Measurements from ENCODE around the gene GJB6. TPM values are rescaled to one million over a fixed set of nuclear protein-coding genes. Genes with fewer than 3 reads are reported as not detected.

GJB6 gene
- polyA plus RNA-seq, 1 of the 3 experiments (the other 2 are of a cell fraction) = not detected

- TF ChIP-seq POLR2AphosphoS5 (IDR thresholded peaks at IDR 0.05; ENCODE audit: low read depth, low read length) (no peak), EZH2phosphoT487 (IDR thresholded peaks at IDR 0.05; ENCODE audit: borderline replicate concordance, low read depth) (no peak)
Observed at GRCh38 chr13:20181188-20181587, 50.9 kb downstream of the GJB6 start (continued).

- 0 out of 2 replicates have a peak overlapping the region, but pooled peaks have one; percentile 51 for H3K4me2 ChIP-seq
- H3F3A ChIP-seq (replicated peaks; ENCODE audit: insufficient read depth) = peaks cover 4% of the 10 kb centered on the region
- no peaks in the 10 kb centered on the region for H3K9me2 ChIP-seq
- H3K4me1 ChIP-seq (ENCODE audit: control insufficient read depth in 1 of 2, insufficient read depth in 2 of 2, low read depth in 1 of 2, low read length in 1 of 2) = peaks cover 0 to 10% of the 10 kb centered on the region in 2 experiments; a peak in 2 of 4 replicates
- no peak overlapping the region for H3K4me3 ChIP-seq (ENCODE audit: low read depth in 2 of 2, low read length in 1 of 2)
- H3K9ac ChIP-seq = no peak overlapping the region
- no peaks in the 10 kb centered on the region for H3K36me3 ChIP-seq (replicated peaks in 1 of 2; ENCODE audit: control insufficient read depth in 1 of 2, insufficient read depth in 2 of 2, low read length in 1 of 2)
- peaks cover 89% of the 10 kb centered on the region for H3K27me3 ChIP-seq (ENCODE audit: insufficient read depth)
- H3K79me2 ChIP-seq (ENCODE audit: insufficient read depth) = no peaks in the 10 kb centered on the region
- TF ChIP-seq CHD2 (IDR thresholded peaks at IDR 0.05; ENCODE audit: low read length, partially characterized antibody) = no peak
- no peak for TF ChIP-seq USF1 (IDR thresholded peaks at IDR 0.05; ENCODE audit: borderline replicate concordance, low read depth)
- no peak for TF ChIP-seq FOXM1 (IDR thresholded peaks at IDR 0.05; ENCODE audit: low read depth)
- no peak for TF ChIP-seq SIN3A (IDR thresholded peaks at IDR 0.05; ENCODE audit: borderline replicate concordance, low read depth, low read length)
- TF ChIP-seq ELF1 (IDR thresholded peaks at IDR 0.05) = no peak
- no peak for TF ChIP-seq JUND (IDR thresholded peaks at IDR 0.05)
- no peak for TF ChIP-seq NFIC (IDR thresholded peaks at IDR 0.05; ENCODE audit: borderline replicate concordance)
- TF ChIP-seq TCF12 (IDR thresholded peaks at IDR 0.05) = no peak
- no peak overlapping the region for H3K27ac ChIP-seq (ENCODE audit: low read depth in 2 of 2, low read length in 1 of 2)
- ChIA-PET CTCF (interaction anchor here (0.9 kb wide), 1 partner anchor 9 kb away, joined by 3 read pairs; no protein-coding TSS in a partner anchor), POLR2A (no interaction called here)
- DNase-seq = no peak
- no peak overlapping the region for H2AFZ ChIP-seq (ENCODE audit: low read depth)
- H4K20me1 ChIP-seq (ENCODE audit: insufficient read depth) = no peaks in the 10 kb centered on the region
- H3K9me3 ChIP-seq = no peaks in the 10 kb centered on the region
- WGBS (ENCODE audit: low lambda C conversion rate) = 26% methylated on average over 5 of the region's 5 CpGs
Observed at GRCh38 chr13:20178156-20178555, 54.0 kb downstream of the GJB6 start.

GRCh38 chr13:20177049-20177831 lies 54.9 kb downstream of the GJB6 start:
- H3K79me2 ChIP-seq (ENCODE audit: insufficient read depth) = no peaks in the 10 kb centered on the region
- peak overlapping the region in 1 of 2 experiments; percentile 9; a peak in 1 of 4 replicates for H3K4me3 ChIP-seq (ENCODE audit: low read depth in 2 of 2, low read length in 1 of 2)
- no peaks in the 10 kb centered on the region for H3K36me3 ChIP-seq (replicated peaks in 1 of 2; ENCODE audit: control insufficient read depth in 1 of 2, insufficient read depth in 2 of 2, low read length in 1 of 2)
- DNase-seq = no peak
- no peak for TF ChIP-seq NFIC (IDR thresholded peaks at IDR 0.05; ENCODE audit: borderline replicate concordance)
- TF ChIP-seq CHD2 (IDR thresholded peaks at IDR 0.05; ENCODE audit: low read length, partially characterized antibody) = no peak
- no peak for TF ChIP-seq MAX (IDR thresholded peaks at IDR 0.05; ENCODE audit: low read depth)
- TF ChIP-seq ELF1 (IDR thresholded peaks at IDR 0.05) = no peak
- no peak for TF ChIP-seq USF2 (IDR thresholded peaks at IDR 0.05; ENCODE audit: borderline replicate concordance, low read depth, low read length)
- TF ChIP-seq FOSL2 (IDR thresholded peaks at IDR 0.05; ENCODE audit: borderline replicate concordance, low read depth) = no peak
- TF ChIP-seq RAD21 (IDR thresholded peaks at IDR 0.05; ENCODE audit: low read length) = no peak
- TF ChIP-seq FOXM1 (IDR thresholded peaks at IDR 0.05; ENCODE audit: low read depth) = no peak
- TF ChIP-seq YY1 (IDR thresholded peaks at IDR 0.05; ENCODE audit: low read depth) = no peak
- TF ChIP-seq IRF3 (IDR thresholded peaks at IDR 0.05; ENCODE audit: low read depth, low read length) = no peak
- TF ChIP-seq EP300 (IDR thresholded peaks at IDR 0.05; ENCODE audit: borderline replicate concordance in 1 of 2, low read depth in 1 of 2, low read length in 1 of 2) = no peak
- no peak for TF ChIP-seq PBX3 (IDR thresholded peaks at IDR 0.05)
- no peak for TF ChIP-seq GATA2 (CRISPR knock-in tag; IDR thresholded peaks at IDR 0.05)
- TF ChIP-seq RCOR1 (IDR thresholded peaks at IDR 0.05; ENCODE audit: low read length) = no peak
- H3K9ac ChIP-seq = no peak overlapping the region
- ChIA-PET CTCF (interaction anchor here (0.6 to 4.4 kb wide), 3 partner anchors 8 to 20 kb away, joined by 3 to 17 read pairs (median 3); no protein-coding TSS in a partner anchor), POLR2A (no interaction called here)
- 0 out of 2 replicates have a peak overlapping the region, but pooled peaks have one; percentile 22 for H2AFZ ChIP-seq (ENCODE audit: low read depth)
- no peaks in the 10 kb centered on the region for H3K9me2 ChIP-seq
- H3K9me3 ChIP-seq = no peaks in the 10 kb centered on the region
- 23% methylated on average over 29 of the region's 67 CpGs for WGBS (ENCODE audit: low lambda C conversion rate)
- H3K27me3 ChIP-seq (ENCODE audit: insufficient read depth) = peaks cover 90% of the 10 kb centered on the region
- peak overlapping the region; percentile 51; the same call in 1 of the 2 replicates for H3K4me2 ChIP-seq
- H3K4me1 ChIP-seq (ENCODE audit: control insufficient read depth in 1 of 2, insufficient read depth in 2 of 2, low read depth in 1 of 2, low read length in 1 of 2) = peaks cover 0 to 10% of the 10 kb centered on the region in 2 experiments; a peak in 2 of 4 replicates
- peaks cover 4% of the 10 kb centered on the region for H3F3A ChIP-seq (replicated peaks; ENCODE audit: insufficient read depth)
- no peak overlapping the region for H3K27ac ChIP-seq (ENCODE audit: low read depth in 2 of 2, low read length in 1 of 2)
- no peaks in the 10 kb centered on the region for H4K20me1 ChIP-seq (ENCODE audit: insufficient read depth)
